Body of pancreas (tissue), 4 donors: ENCODE measurements around the gene SENP6. TPM values are rescaled to one million over a fixed set of nuclear protein-coding genes. Genes with fewer than 3 reads are reported as not detected.

Source experiments
- ATAC-seq: fragments of 150-250 bp; one replicate; pipeline ENCODE4 v1.9.1; 2016
- DNase-seq, 4 donors: peaks; one replicate each; pipeline ENCODE4 v3.0.0-alpha.2; 2019
- H3K27ac ChIP-seq, 4 donors: fragments of 200-600 bp; sonication (generic); 1 replicate in 3 of 4; 2 replicates in 1 of 4; pipeline versions ENCODE4 v1.5.1 to v1.6.1; 2016 to 2019; ENCODE audit warnings: mild to moderate bottlenecking in 1 of 4, mixed read lengths in 1 of 4, moderate library complexity in 1 of 4
- H3K27me3 ChIP-seq, 2 donors: fragments of 200-600 bp; sonication (generic); one replicate each; pipeline ENCODE4 v1.6.0; 2016; ENCODE audit warnings: mild to moderate bottlenecking in 1 of 2
- H3K36me3 ChIP-seq, 2 donors: fragments of 200-600 bp; sonication (generic); replicated peaks in 1 of 2; 2 replicates each; pipeline ENCODE4 v1.5.1; 2016; ENCODE audit warnings: low read depth in 2 of 2; ENCODE audit not compliant: insufficient read depth in 1 of 2
- H3K4me1 ChIP-seq: fragments of 200-600 bp; sonication (generic); one replicate; pipeline ENCODE4 v1.6.0; 2016
- H3K4me3 ChIP-seq, 2 donors: fragments of 200-600 bp; sonication (generic); 1 replicate in 1 of 2; 2 replicates in 1 of 2; pipeline ENCODE4 v1.5.1; 2016 to 2019
- H3K9me3 ChIP-seq, 3 donors: fragments of 200-600 bp; sonication (generic); 1 replicate in 2 of 3; 2 replicates in 1 of 3; pipeline ENCODE4 v1.5.1; 2016
- POLR2A ChIP-seq, 3 donors: fragments of 450-650 bp; IDR thresholded peaks; one replicate each; pipeline ENCODE4 v1.6.1; 2016; ENCODE audit warnings: antibody characterized with exemption in 3 of 3, mild to moderate bottlenecking in 2 of 3
- WGBS, 2 donors: methylation state at CpG; one replicate each; pipeline ENCODE4 v1.1.5; 2017; 5-methylcytosine and 5-hydroxymethylcytosine counted together
- intact Hi-C: fragments of 100-400 bp; cut with DNase I; formaldehyde crosslinking; loops from one replicate; pipeline ENCODE4 v1.15.1; 2023
- total RNA-seq, 2 donors: library from RNA; depleted of rRNA; stranded (reverse); fragments of >200 nt; gene quantifications; one replicate each; pipeline ENCODE4 v1.1.0, GENCODE V29; 2016
- TF ChIP-seq, protein P1 (sequence below), 7 experiments: fragments of 450-650 bp in 4 of 7; fragments of 200-600 bp in 3 of 7; sonication (generic) in 3 of 7; IDR thresholded peaks; one replicate each; pipeline ENCODE4 v1.5.1; 2016 to 2019; ENCODE audit warnings: antibody characterized with exemption in 7 of 7

Gene SENP6
- total RNA-seq, 2 donors from 2014 or later: 68.6 to 75.2 TPM

DNA sequence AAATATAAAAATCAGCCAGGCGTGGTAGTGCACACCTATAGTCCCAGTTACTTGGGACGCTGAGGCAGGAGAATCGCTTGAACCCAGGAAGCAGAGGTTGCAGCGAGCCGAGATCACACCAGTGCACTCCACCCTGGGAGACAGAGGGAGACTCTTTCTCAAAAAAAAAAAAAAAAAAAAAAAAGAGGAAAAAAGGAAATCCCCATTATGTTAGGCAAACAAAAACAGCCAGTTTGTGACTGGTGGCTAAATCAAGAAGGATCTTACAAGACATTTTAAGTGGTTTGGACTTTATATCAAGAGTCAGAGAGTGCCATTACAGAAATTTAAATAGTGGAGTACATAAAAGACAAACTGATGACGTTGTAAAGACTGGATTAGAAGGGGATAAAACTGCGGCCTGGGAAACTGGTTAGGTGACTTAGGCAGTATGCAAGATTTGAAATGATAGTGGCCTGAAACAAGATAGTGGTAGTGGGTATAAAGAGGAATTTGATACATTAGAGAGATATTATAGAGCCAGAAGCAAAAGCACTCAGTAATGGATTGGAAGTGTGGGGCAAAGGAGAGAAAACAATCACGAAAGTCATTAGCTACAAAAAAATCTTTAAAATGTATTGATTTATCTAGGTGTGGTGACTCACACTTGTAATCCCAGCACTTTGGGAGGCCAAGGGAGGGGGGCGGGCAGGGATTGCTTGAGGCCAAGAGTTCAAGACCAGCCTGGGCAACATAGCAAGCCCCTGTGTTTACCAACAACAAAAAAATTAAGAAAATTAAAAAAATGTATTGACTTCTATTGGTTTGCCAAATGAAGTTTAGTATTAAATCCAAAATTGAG, 145.7 kb downstream of the SENP6 start:
- Histone ChIP-seq H3K4me3 (no peak overlapping the region), H3K36me3 (no peaks in the 10 kb centered on the region), H3K4me1 (peaks cover 16% of the 10 kb centered on the region), H3K27me3 (no peaks in the 10 kb centered on the region), H3K9me3 (no peaks in the 10 kb centered on the region), H3K27ac (peak overlapping the region in 2 of 4 donors; percentile 2 to 93)
- WGBS, 2 donors: 53 to 73% methylated on average over 6 to 9 of the region's 9 CpGs
- TF ChIP-seq, protein P1, sequence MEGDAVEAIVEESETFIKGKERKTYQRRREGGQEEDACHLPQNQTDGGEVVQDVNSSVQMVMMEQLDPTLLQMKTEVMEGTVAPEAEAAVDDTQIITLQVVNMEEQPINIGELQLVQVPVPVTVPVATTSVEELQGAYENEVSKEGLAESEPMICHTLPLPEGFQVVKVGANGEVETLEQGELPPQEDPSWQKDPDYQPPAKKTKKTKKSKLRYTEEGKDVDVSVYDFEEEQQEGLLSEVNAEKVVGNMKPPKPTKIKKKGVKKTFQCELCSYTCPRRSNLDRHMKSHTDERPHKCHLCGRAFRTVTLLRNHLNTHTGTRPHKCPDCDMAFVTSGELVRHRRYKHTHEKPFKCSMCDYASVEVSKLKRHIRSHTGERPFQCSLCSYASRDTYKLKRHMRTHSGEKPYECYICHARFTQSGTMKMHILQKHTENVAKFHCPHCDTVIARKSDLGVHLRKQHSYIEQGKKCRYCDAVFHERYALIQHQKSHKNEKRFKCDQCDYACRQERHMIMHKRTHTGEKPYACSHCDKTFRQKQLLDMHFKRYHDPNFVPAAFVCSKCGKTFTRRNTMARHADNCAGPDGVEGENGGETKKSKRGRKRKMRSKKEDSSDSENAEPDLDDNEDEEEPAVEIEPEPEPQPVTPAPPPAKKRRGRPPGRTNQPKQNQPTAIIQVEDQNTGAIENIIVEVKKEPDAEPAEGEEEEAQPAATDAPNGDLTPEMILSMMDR (IDR thresholded peaks at IDR 0.05): no peak
- TF ChIP-seq POLR2A (IDR thresholded peaks at IDR 0.05): no peak
- DNase-seq (no peak), ATAC-seq (no peak)
- intact Hi-C loops: no loop called here

DNA sequence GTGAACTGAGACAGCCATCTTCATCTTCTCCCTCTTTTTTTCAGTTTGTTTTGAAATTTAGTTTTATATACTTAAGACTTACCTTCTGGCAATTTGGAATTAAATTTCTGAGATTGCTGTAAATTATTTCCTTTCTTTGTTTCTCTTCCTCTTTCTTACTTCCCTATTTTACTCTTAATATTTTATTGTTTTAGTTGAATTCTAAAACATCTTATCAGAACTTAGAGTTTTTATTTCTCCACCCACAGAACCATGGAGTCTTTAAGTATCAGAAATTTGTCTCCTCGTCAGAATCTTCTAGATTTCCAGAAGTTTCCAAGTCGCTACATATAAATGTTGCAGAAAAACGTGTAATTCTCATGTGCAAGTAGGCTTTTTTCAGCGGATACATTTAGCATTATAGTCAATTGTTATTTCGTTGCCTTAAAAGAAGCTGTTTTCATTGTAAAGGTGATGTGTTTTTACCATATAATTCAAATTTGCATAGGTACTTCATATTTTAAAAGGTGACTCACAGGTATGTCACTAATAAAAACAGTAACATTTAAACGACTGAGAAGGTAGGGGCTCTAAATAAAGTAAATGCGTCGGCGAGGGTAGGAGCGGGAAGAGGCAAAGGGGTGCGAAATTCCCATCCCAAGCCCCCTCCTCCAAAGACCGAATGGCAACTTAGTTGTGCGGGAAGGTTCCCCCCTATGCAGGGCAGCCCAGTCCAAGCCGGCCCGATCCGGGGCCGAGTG, 146.5 kb downstream of the SENP6 start:
- ATAC-seq (no peak), DNase-seq (no peak)
- intact Hi-C loops: no loop called here
- Histone ChIP-seq H3K4me3 (peak overlapping the region; percentile 48 to 81), H3K9me3 (no peaks in the 10 kb centered on the region), H3K36me3 (no peaks in the 10 kb centered on the region), H3K4me1 (peaks cover 22% of the 10 kb centered on the region), H3K27ac (peak overlapping the region; percentile 80 to 96 (median 94)), H3K27me3 (no peaks in the 10 kb centered on the region)
- TF ChIP-seq POLR2A (IDR thresholded peaks at IDR 0.05): no peak
- TF ChIP-seq, protein P1 (IDR thresholded peaks at IDR 0.05): no peak
- whole genome bisulfite sequencing, 2 donors: 13 to 22% methylated on average over 13 to 17 of the region's 17 CpGs

DNA sequence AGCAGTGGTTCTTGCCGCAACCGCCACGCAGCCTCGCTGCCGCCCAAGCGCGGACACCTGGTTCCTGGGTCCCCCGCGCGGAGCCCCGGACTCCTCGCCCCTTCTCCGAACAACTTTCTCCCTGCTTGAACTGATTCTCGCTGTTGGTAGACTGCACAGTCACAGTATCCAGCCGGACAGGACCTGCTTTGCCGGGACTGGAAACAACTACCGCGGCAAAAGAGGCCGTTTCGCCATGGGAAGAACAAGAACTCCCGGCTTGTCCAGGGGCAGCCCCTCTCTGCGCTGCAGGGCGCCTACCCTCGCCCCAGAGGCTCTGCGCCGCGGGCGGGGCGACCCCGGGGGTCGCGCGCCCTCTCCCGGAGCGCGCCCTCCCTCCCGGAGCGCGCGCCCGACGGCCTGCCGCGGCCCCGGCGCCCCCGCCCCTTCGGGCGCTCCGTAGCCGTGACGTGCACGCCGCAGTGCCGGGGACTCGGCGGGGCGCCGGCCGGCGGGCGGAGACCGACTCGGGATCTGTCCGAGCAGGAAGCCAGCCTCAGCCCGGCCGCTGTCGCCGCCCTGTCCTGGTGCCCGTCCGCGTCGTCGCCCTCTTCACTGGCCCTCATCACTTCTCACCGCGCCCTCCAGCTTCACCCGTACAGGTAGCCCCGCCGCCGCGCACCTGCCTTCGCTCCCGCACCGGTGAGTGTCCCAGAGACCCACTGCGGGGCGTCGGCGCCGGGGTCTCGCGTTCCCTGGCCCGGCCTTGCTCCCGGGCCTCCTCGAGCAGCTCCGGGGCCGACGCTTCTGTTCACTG, 147.3 kb downstream of the SENP6 start, which contains the start of gene MYO6:
MYO6 (plus strand) TSS at position 497 of the 796 bp plus-strand sequence. CDS start 68,309 bp downstream, outside the sequence.
- Histone ChIP-seq H3K4me1 (peaks cover 28% of the 10 kb centered on the region), H3K36me3 (no peaks in the 10 kb centered on the region), H3K27me3 (no peaks in the 10 kb centered on the region), H3K9me3 (no peaks in the 10 kb centered on the region), H3K27ac (peak within 1 kb of the TSS; percentile 80 to 96 (median 94)), H3K4me3 (peak within 1 kb of the TSS; percentile 81 to 98)
- WGBS, 2 donors: 1 to 2% methylated on average over 11 to 95 of the region's 97 CpGs
- intact Hi-C loops: no loop called here
- ATAC-seq: peak; percentile 94
- TF ChIP-seq, protein P1 (IDR thresholded peaks at IDR 0.05): peak in 1 of 7 experiments; percentile 3
- TF ChIP-seq POLR2A (IDR thresholded peaks at IDR 0.05): peak; percentile 92 to 96 (median 95)
- peak; percentile 81 to 87 (median 81) for DNase-seq

DNA sequence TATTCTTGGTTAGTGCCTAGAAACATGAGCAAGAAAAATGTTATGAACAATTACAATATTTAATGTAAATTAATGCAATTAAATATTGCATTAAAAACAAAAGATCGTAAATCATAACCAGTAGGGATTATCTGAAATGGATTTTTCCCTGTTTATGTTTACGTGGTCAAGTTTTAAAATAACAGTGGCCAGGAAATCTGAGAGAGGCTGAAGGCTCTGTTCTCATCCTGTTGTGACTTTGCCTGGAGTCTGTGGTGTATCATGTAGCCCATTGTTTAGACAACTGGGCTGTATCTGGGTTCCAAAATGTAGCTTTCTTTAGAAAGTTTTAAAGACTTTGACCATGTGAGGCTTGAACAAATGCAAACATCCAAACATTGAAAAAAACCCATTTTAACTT, 149.8 kb downstream of the SENP6 start:
- intact Hi-C loops: no loop called here
- Histone ChIP-seq H3K27ac (no peak overlapping the region), H3K4me3 (no peak overlapping the region), H3K27me3 (no peaks in the 10 kb centered on the region), H3K4me1 (peaks cover 30% of the 10 kb centered on the region), H3K36me3 (no peaks in the 10 kb centered on the region), H3K9me3 (no peaks in the 10 kb centered on the region)
- 71 to 79% methylated on average over 2 of the region's 2 CpGs for WGBS, 2 donors
- no peak for TF ChIP-seq POLR2A (IDR thresholded peaks at IDR 0.05)
- TF ChIP-seq, protein P1 (IDR thresholded peaks at IDR 0.05): no peak
- DNase-seq (no peak), ATAC-seq (no peak)
